CD4-positive, alpha-beta T cell treated with Interleukin-12 subunit alpha and Interleukin-12 subunit beta, for 1 hour (primary cell): ENCODE results near the gene ARAP1.

Experiments used
- DNase-seq: peaks from one replicate; pipeline ENCODE4 v3.0.0-alpha.2; 2020

The ARAP1 gene

DNA sequence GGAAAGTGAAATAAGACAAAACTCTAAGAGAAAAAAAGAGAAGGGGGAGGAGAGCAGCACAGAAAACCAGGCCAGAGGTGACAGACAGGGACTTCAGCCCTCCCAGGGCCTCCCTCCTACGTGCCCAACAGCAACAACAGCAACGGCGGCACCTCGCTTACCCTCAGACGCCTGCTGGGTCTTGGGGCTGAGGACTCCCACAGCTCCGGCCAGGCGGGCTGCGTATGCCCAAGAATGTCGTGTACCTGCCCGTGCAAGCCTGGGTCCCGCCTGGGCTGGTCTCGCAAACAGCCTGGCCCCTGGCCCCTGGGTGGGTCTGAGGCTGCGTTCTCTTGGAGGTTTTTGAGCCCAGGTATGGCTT, 30.5 kb downstream of the ARAP1 start:
- peak; percentile 55 for DNase-seq

DNA sequence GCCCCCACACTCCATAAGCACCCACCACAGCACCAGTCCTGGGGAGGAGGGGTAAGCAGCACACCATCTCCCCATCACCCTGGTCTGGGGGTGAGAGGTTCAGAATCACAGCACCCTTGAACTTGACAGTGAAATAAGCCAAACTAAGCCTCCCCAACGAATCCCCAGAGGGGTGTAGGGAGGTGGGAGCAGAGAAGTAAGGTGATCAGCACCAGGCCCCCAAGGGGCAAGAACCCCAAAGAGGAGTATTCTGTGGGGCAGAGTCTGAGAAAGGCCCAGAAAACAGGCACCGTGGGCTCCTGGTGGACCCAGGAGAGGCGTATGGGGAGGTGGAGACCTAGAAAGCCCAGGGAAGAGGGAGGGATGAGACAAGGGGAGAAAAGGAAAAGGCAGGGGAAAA, 30.9 kb downstream of the ARAP1 start:
- no peak for DNase-seq

DNA sequence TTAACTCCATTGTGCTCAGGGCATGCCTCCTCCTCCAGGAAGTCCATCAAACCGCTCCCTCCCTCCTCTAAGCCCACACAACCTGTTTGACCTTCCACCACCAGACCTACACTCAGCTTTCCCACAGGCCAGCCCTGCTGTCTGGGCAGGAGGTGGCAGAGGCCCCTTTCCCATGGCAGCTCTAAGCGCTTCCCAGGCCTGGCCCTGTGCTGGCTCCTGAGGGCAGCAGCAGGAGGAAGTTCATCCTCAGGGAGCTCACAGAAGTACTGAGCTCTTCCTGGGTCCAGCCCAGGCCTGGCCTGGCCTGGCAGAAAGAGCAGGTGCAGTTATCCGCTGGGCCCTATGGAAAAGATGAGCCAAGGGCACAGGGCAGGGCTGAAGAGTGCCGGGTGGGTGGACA, 31.4 kb downstream of the ARAP1 start:
- no peak for DNase-seq

DNA sequence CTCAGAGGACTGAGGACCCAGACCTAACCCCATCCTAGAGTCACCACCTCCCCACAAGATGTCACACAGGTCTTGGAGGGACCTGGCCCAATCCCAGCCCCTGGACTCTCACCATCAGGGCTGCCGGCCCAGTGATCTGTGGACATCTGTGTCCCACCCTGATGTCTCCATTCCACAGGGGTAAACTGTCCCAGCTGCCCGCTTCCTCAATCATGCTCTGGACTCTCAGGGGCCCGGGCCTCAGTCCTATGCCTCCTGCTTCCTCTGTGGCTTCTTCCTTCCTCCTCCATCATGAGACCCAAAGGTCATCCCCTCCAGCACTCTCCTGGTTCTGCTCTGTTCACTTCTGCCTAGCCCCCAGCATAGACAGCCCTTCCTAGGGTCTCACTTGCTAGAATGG, 32.2 kb downstream of the ARAP1 start:
- no peak for DNase-seq

DNA sequence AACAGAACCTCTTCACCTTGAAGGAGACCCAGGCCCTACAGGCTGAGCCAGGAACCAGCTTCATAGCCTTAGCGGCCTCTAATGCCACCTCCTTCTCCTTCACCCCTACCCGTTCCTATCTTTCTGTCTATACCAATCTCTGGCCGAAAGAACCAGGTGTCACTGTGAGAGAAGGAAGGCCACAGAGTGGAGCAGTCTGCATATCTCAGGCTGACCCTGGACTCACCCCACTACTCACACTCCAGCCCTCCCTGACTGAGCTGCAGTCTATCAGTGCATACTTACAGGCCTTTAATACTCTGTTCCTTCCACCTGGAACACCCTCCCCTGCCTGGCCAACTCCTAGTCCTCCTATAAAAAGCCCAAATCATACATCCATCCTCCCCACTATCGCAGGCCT, 32.7 kb downstream of the ARAP1 start:
- no peak for DNase-seq

DNA sequence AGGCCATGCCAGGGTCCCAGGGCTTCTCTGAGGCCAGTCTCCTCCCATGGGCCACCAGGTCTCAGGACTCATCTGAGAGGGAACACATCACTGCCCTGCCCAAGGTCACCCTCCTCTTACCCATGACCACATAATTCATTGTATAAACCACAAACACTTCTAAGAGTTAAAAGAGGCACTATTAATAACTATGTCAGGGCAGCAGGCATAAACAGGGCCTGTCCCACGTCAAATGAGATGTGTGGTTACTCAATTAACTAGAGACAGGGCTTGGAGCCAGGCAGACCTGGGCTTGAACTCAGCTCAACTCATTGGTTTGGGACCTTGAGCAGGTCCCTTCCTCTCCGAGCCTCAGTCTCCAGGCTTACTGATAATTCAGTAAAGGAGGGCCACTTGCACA, 33.1 kb downstream of the ARAP1 start:
- no peak for DNase-seq

- DNase-seq, result no peak
Measured at GRCh38 chr11:72718101-72718501, 34.1 kb downstream of the ARAP1 start.

DNA sequence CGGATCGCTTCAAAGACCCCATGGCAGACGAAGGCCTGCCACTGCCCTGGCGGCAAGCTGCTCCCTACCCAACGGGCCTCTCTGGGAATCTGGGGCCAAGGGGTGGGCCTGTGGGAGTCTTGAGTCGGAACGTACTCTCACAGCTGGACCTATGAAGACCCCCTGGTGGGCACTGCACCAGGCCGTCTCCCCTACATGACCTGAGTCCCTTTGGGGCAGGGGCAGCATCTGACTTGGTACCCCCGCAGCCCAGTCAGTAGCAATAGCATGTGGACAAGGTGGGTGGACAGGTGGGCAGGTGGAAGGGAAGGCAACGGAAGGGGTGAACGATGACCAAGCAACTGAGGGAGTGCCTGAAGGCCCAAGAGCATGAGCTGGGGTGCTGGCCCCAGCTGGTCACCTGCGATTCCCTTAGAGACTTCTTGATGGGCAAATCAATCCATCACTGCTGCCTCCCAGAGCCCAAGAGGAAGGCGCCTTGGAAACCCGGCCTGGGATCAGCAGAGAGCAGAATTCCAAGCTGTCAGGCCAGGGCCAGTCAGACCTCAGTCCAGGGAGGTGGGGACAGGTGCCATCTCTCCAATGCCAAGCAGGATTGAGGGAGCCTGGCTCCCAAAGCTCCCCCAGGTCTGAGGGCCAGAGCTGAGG, 35.3 kb downstream of the ARAP1 start:
- DNase-seq, result no peak

DNA sequence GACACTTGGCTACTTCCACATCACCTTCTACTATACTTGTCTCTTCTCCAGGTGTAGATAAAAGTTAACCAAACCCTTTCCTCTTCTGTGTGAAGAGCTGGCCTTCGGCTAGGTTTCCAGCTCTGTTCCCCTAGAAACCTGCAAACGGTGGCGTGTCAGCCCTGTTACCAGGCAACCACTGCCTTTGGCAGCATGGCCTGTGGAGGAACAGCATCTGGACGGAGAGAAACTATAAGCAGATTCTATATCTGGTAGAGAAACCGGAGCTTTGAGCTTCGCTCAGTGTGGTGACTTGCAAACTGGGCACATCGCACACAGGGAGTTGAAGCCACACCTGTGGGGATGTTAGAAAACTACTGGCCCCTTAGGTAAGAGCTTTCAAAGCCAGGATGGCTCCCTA, 35.9 kb downstream of the ARAP1 start:
- DNase-seq, result no peak

- no peak for DNase-seq
Measured at GRCh38 chr11:72712841-72713240, 39.4 kb downstream of the ARAP1 start.

DNA sequence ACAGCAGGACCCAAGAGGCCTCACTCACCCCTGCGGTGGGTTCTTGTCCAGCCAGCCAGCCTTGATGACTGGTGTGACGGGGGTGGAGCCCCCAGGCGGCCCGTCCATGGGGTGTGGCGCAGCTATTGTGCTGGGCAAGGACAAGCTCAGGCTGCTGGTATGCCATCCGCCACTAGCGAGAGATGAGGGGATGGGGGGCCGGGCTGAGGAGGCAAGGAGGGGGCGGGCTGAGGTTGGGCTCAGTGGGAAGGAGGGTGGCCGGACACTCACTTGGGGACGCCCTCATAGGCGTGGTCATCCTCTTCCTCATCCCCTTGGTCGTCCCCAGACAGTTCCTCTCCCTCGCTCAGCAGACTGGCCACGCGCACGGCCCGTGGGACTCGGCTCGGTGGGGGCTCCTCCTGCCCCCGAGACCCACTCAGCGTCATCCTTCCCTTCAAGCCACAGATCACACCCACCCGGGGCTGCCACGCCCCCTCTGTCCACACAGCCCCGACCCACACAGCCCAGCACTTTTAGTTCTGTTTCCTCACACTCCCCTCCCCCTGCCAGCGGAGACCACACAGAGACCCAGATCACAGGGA, 39.9 kb downstream of the ARAP1 start:
- DNase-seq, result no peak

DNA sequence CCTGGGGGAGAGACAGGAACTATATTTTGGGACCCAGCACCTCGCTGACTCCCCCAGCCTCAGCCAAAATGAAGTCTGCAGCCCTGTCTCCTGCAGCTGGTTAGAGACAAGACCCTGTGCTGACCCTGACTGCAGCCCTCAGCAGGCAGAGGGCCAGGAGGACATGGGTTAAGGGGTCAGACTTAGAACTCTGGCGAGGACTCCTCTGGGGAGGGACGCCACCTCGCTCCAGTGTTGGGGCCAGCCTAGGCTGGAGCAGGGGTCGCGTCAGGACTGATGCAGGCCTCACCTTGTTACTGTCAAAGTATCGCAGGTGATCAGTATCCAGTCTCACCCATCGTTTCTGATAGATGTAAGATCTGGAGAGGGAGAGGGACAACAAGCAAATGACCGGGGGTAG, 41.1 kb downstream of the ARAP1 start:
- no peak for DNase-seq

GRCh38 chr11:72710278-72710677, 41.9 kb downstream of the ARAP1 start:
- DNase-seq, result no peak

- no peak for DNase-seq
Measured at GRCh38 chr11:72709478-72710238, 42.5 kb downstream of the ARAP1 start.

DNA sequence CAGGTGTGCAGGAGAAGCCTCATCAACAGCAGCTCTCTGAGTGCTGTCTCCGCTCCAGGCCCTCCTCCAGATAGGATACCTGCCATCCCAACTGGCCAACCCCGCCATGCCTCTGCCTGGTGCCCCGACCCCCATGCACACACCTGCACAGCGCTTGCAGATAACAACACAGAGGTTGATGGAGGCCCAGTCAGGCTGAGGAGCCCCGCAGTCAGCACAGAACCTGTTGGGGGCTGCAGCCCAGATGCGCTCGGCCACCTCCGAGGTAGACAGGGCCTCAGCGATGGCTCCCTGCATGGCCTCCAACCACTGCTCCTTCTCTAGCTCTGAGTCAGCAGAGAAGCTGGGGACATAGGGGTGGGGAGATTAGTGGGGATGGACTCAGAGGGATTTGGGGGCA, 45.2 kb downstream of the ARAP1 start:
- DNase-seq, result no peak

- no peak for DNase-seq
Measured at GRCh38 chr11:72706579-72706978, 45.6 kb downstream of the ARAP1 start.

- DNase-seq, result no peak
Measured at GRCh38 chr11:72705442-72706365, 46.5 kb downstream of the ARAP1 start.

- DNase-seq, result no peak
Measured at GRCh38 chr11:72704783-72705265, 47.4 kb downstream of the ARAP1 start.

GRCh38 chr11:72704028-72704782, 48.0 kb downstream of the ARAP1 start:
- DNase-seq, result no peak

DNA sequence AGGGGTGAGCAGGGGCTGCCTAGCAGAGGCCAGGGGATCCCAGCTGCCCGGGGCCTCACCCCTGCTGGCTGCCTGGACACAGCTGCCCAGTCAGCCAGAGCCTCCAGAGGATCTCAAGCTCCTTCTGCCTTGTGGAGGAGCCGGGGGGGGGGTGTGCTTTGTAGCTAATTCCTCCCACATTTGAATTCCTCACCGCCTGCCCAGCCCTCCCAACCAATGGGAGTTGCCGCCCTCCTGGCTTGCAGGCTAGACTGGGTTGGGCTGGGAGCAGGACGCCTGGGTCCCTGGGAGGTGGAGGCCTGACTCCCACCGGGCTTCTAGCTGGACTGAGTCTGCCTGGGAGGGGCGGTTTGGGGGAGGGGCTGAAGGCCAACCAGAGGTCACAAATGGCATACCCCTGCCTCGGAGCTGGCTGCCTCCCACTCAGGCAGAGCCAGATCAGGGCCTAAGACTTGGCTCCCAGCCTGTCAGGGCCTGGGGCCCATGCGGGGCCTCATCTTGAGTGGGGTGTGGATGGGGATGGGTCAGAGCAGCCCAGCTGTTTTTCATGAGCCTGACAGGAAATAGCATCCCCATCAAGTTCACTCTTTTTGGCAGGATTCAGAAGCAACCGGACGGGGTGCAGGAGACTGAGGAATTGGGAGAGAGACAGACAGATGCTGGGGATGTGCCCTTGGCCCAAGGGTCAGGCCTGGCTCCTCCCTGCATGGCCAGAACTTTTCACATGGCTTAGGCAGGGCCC, 48.8 kb downstream of the ARAP1 start:
- DNase-seq, result no peak

DNA sequence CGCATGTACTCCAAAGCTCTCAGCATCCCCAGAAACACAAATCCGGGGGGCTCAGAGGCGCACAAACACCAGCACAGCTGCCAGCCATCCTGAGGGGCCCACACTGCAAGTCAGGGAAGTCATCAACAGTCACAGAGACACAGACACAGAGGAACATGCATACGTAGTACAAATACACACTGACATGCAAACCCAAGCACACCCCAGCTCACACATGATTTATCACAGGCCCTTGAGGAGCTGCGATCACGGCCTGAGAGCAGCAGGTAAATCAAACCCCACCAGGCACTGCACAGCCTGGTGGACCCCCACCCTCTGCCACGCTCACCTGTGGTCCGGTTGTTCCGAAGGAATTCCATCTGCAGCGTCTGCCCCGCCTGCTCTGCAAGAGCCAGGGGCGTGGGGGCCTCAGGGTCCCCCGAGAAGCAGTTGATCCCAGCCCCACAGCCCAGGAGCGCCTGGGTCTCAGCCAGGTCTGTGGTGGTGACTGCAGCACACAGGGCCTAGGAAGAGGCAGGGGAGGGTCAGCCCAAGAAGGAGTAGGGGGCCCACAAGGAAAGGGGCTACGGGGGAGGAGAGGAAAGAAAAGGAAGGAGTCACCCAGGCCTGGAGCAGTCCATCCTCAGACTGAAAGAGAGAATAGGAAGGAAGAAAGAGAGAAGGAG, 49.5 kb downstream of the ARAP1 start:
- DNase-seq, result no peak
